Cortex of kidney (tissue), 1 donor: Measurements from ENCODE around the gene ZCCHC4.

Source experiments
- DNase-seq: peaks from one replicate; lab custom pipeline; 2025; lab: John Stamatoyannopoulos, UW

The ZCCHC4 gene

GRCh38 chr4:25377572-25378436 lies 65.2 kb downstream of the ZCCHC4 start:
- DNase-seq = no peak

- DNase-seq = no peak
Observed at GRCh38 chr4:25378437-25378743, 65.8 kb downstream of the ZCCHC4 start.

GRCh38 chr4:25379591-25379990 lies 67.0 kb downstream of the ZCCHC4 start:
- no peak for DNase-seq

- no peak for DNase-seq
Observed at GRCh38 chr4:25383647-25384046, 71.1 kb downstream of the ZCCHC4 start.

- DNase-seq = no peak
Observed at GRCh38 chr4:25386926-25387325, 74.4 kb downstream of the ZCCHC4 start.

- no peak for DNase-seq
Observed at GRCh38 chr4:25397305-25397704, 84.7 kb downstream of the ZCCHC4 start.

- no peak for DNase-seq
Observed at GRCh38 chr4:25399510-25399909, 86.9 kb downstream of the ZCCHC4 start.

- no peak for DNase-seq
Observed at GRCh38 chr4:25401066-25401465, 88.5 kb downstream of the ZCCHC4 start.

- no peak for DNase-seq
Observed at GRCh38 chr4:25402521-25402920, 89.9 kb downstream of the ZCCHC4 start.

- DNase-seq = no peak
Observed at GRCh38 chr4:25403699-25404098, 91.1 kb downstream of the ZCCHC4 start.

GRCh38 chr4:25405453-25405852 lies 92.9 kb downstream of the ZCCHC4 start:
- no peak for DNase-seq

GRCh38 chr4:25406081-25406692 lies 93.6 kb downstream of the ZCCHC4 start:
- no peak for DNase-seq

GRCh38 chr4:25410820-25411529 lies 98.4 kb downstream of the ZCCHC4 start:
- DNase-seq = no peak

GRCh38 chr4:25413261-25413660 lies 100.7 kb downstream of the ZCCHC4 start:
- DNase-seq = no peak

GRCh38 chr4:25417014-25417413 lies 104.4 kb downstream of the ZCCHC4 start:
- no peak for DNase-seq
